Cardiac septum (tissue), 1 donor: ENCODE measurements around the gene IGSF9B. TPM values are rescaled to one million over a fixed set of nuclear protein-coding genes. Genes with fewer than 3 reads are reported as not detected.

Experiments
- DNase-seq: peaks from one replicate; pipeline ENCODE4 v3.0.0-alpha.2; 2020; ENCODE audit warnings: low spot score
- intact Hi-C: fragments of 100-400 bp; cut with DNase I; formaldehyde crosslinking; loops from one replicate; pipeline ENCODE4 v1.14.0; 2022
- total RNA-seq: library from RNA; stranded (reverse); fragmentation: NEBNext Ultra II Directional; extraction: Animal tissue kit (Norgen Biotek cat#: 25700); gene quantifications from one replicate; pipeline ENCODE4 v1.2.1, GENCODE V29; 2021
- donor health status: DM: no; HTN: no; CAD: no.

Gene IGSF9B
- total RNA-seq, 1 donor from 2014 or later, result 85.3 TPM

GRCh38 chr11:133929401-133930052 lies 27.2 kb downstream of the IGSF9B start:
- intact Hi-C loops, result loop anchor here (5.0 kb wide), 3 partner anchors 38 to 193 kb away; no protein-coding TSS in a partner anchor
- DNase-seq, result no peak

GRCh38 chr11:133928628-133929059 lies 28.1 kb downstream of the IGSF9B start:
- no peak for DNase-seq
- intact Hi-C loops, result loop anchor here (5.0 kb wide), 3 partner anchors 39 to 194 kb away; no protein-coding TSS in a partner anchor

- intact Hi-C loops, result loop anchor here (2.0 to 5.0 kb wide), 4 partner anchors 39 to 213 kb away; no protein-coding TSS in a partner anchor
- DNase-seq, result peak; percentile 85
These were observed 28.8 kb downstream of the IGSF9B start for GRCh38 chr11:133927690-133928627.

- no peak for DNase-seq
- intact Hi-C loops, result loop anchor here (2.0 to 5.0 kb wide), 4 partner anchors 41 to 214 kb away; no protein-coding TSS in a partner anchor
These were observed 30.1 kb downstream of the IGSF9B start for GRCh38 chr11:133926466-133927246.

- intact Hi-C loops, result loop anchor here (2.0 to 5.0 kb wide), 4 partner anchors 42 to 215 kb away; no protein-coding TSS in a partner anchor
- DNase-seq, result no peak
These were observed 31.0 kb downstream of the IGSF9B start for GRCh38 chr11:133925756-133926155.

- DNase-seq, result no peak
- intact Hi-C loops, result loop anchor here (5.0 kb wide), 3 partner anchors 43 to 198 kb away; no protein-coding TSS in a partner anchor
These were observed 32.1 kb downstream of the IGSF9B start for GRCh38 chr11:133924661-133925060.

GRCh38 chr11:133922078-133922870 lies 34.5 kb downstream of the IGSF9B start:
- intact Hi-C loops, result no loop called here
- no peak for DNase-seq

GRCh38 chr11:133921513-133921912 lies 35.3 kb downstream of the IGSF9B start:
- intact Hi-C loops, result no loop called here
- no peak for DNase-seq

GRCh38 chr11:133921026-133921425 lies 35.7 kb downstream of the IGSF9B start:
- intact Hi-C loops, result no loop called here
- no peak for DNase-seq

GRCh38 chr11:133920109-133920990 lies 36.4 kb downstream of the IGSF9B start:
- intact Hi-C loops, result no loop called here
- DNase-seq, result no peak

- DNase-seq, result no peak
These were observed 37.2 kb downstream of the IGSF9B start for GRCh38 chr11:133919330-133920108.

GRCh38 chr11:133918608-133919260 lies 38.0 kb downstream of the IGSF9B start:
- DNase-seq, result no peak
- intact Hi-C loops, result no loop called here

More at GRCh38 chr11:133919330-133920108, 37.2 kb downstream of the IGSF9B start:
- intact Hi-C loops, result no loop called here

GRCh38 chr11:133917921-133918607 lies 38.7 kb downstream of the IGSF9B start:
- no peak for DNase-seq
- intact Hi-C loops, result no loop called here

- intact Hi-C loops, result no loop called here
- no peak for DNase-seq
These were observed 39.9 kb downstream of the IGSF9B start for GRCh38 chr11:133916784-133917440.

- no peak for DNase-seq
- intact Hi-C loops, result no loop called here
These were observed 43.0 kb downstream of the IGSF9B start for GRCh38 chr11:133913761-133914160.
